Activated T-cell treated with anti-CD3 and anti-CD28 coated beads for 24 hours (primary cell): ENCODE results near the gene TXNRD1.
"Not testable (repeated sequence)": the region's sequence is repeated elsewhere in the genome, so short reads cannot be mapped to it uniquely, and the experiment has no call there.

Source experiments
- DNase-seq: peaks from one replicate; pipeline ENCODE4 v3.0.0-alpha.2; 2020; ENCODE audit warnings: low read depth

Gene TXNRD1

GRCh38 chr12:104281636-104282035, 66.1 kb downstream of the TXNRD1 start:
- DNase-seq: no peak

GRCh38 chr12:104282109-104282508, 66.5 kb downstream of the TXNRD1 start:
- DNase-seq: no peak

- no peak for DNase-seq
Observed at GRCh38 chr12:104285740-104286515, 70.3 kb downstream of the TXNRD1 start.

GRCh38 chr12:104286516-104287482, 71.2 kb downstream of the TXNRD1 start:
- DNase-seq: peak; percentile 87

GRCh38 chr12:104288635-104289274, 73.2 kb downstream of the TXNRD1 start:
- peak; percentile 83 for DNase-seq

GRCh38 chr12:104290320-104290719, 74.7 kb downstream of the TXNRD1 start:
- no peak for DNase-seq

- no peak for DNase-seq
Observed at GRCh38 chr12:104290855-104291254, 75.3 kb downstream of the TXNRD1 start.

- no peak for DNase-seq
Observed at GRCh38 chr12:104291867-104292524, 76.4 kb downstream of the TXNRD1 start.

- no peak for DNase-seq
Observed at GRCh38 chr12:104292872-104293794, 77.6 kb downstream of the TXNRD1 start.

- not testable (repeated sequence) for DNase-seq
Observed at GRCh38 chr12:104294158-104294859, 78.7 kb downstream of the TXNRD1 start.

- DNase-seq: no peak
Observed at GRCh38 chr12:104294927-104295668, 79.5 kb downstream of the TXNRD1 start.

- DNase-seq: no peak
Observed at GRCh38 chr12:104295954-104296353, 80.4 kb downstream of the TXNRD1 start.

GRCh38 chr12:104296718-104297117, 81.1 kb downstream of the TXNRD1 start:
- no peak for DNase-seq

- no peak for DNase-seq
Observed at GRCh38 chr12:104297477-104298113, 82.0 kb downstream of the TXNRD1 start.

- DNase-seq: no peak
Observed at GRCh38 chr12:104299842-104300481, 84.4 kb downstream of the TXNRD1 start.

GRCh38 chr12:104303538-104304151, 88.1 kb downstream of the TXNRD1 start, which contains the start of gene EID3:
TSS of gene EID3 (plus strand) at chr12:104303739. CDS start at chr12:104303935, 196 bp downstream.
- DNase-seq: peak; percentile 87

- no peak for DNase-seq
Observed at GRCh38 chr12:104304261-104305009, 88.9 kb downstream of the TXNRD1 start.
